ENCODE data around the gene GASK1A.
"Not testable (repeated sequence)": the region's sequence is repeated elsewhere in the genome, so short reads cannot be mapped to it uniquely, and the experiment has no call there.

Gene GASK1A

DNA sequence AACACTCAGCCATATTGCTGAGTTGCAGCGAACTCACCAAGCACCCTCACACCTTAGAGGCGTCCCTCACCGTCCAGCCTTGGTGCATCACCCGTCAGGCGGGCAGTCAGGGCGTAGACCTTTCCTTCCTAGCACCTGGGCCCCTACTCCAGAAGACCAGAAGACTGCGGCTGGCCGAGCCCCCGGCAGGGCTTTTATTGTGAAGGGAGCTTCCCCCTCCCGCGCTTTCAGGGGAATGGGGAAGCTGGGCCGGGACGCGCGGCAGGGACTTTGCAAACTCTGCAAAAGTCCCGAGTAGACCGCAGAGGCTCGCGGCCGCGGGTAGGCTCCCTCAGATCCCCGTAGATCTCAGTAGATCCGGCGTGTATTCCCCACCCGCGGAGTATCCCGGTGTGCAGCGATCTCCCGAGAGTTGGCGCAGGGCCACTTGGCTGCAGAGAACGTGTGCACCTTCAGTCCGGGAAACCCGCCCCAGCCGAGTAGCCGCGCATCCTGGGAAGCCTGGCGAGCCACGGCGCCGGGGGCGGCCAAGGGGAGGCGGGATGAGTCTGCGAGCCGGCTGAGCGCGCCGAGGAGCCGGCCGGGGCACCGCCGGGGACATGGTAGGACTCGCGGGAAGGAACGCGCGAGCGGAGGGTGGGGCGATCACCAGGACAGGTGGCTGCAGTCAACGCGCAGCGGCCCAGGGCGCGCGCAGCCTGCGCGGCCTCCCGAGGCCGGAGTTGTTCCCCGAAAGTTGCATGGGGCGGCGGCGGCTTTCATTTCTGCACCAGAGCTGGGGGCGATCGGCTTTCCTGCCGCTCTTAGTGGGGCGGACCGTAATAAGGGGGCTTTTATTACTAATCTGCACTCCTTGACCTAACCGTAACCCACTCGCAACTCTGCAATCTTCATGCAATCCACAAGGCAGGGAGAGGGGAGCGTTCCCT lies at the start of gene GASK1A:
GASK1A (plus strand) TSS at position 268 of the 929 bp plus-strand sequence; CDS start at position 600, 332 bp downstream.
- peak; percentile 10 for DNase-seq

DNA sequence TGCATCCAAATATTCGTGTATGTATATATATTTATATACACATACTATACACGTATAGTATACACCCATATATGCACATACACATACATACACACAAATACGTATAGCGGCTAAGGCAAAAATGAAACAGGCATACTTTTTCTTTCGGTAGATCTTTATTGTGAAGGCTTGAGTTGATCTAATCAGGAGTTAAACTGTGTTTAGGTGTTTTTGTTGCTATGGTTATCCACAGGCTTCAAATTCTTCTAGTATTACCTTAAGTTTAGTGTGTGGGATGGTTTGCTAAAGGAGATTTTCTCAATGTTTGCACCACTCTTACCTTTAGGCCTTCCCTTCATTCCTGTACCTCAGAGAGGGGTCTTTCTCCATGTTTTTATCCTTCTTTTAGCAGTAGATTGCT lies 45.0 kb upstream of the GASK1A start:
- DNase-seq, result no peak

DNA sequence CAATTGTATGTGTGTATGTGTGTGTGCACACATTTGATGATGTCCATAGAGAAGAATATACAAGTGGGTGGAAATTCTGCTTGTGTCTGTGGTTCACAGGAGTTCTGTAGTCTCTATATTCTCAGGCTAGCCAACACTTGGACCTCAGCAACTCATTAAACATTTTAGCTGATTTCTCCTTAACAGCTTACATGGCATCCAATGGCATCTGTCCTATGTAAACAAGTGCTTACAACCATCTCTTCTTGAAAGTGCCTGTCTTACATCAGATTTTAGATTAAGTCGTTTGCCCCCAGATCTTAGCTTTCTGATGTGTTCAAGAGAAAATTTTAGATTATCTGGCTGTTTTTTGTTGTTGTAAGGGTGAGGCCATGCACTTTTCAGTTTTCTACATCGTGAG lies 44.2 kb upstream of the GASK1A start:
- no peak for DNase-seq

DNA sequence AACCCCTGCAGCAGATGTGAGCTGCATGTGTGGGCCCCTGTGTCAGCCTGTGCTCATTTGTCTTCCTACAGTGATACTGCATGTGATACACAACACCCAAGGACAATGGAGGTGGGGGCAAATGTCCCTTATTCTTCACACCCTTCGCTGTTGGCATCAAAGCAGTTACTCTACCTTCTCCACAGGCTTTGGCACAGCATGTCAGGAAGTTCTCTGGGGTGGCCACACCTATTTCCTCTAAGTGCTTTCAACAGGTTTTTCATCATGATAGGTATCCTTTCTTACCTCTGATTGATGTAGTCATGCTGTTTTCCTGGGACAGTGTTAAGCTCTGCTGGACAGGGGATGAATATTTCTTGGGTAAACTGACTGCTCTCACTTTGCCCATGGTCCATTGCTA lies 43.6 kb upstream of the GASK1A start:
- no peak for DNase-seq

DNA sequence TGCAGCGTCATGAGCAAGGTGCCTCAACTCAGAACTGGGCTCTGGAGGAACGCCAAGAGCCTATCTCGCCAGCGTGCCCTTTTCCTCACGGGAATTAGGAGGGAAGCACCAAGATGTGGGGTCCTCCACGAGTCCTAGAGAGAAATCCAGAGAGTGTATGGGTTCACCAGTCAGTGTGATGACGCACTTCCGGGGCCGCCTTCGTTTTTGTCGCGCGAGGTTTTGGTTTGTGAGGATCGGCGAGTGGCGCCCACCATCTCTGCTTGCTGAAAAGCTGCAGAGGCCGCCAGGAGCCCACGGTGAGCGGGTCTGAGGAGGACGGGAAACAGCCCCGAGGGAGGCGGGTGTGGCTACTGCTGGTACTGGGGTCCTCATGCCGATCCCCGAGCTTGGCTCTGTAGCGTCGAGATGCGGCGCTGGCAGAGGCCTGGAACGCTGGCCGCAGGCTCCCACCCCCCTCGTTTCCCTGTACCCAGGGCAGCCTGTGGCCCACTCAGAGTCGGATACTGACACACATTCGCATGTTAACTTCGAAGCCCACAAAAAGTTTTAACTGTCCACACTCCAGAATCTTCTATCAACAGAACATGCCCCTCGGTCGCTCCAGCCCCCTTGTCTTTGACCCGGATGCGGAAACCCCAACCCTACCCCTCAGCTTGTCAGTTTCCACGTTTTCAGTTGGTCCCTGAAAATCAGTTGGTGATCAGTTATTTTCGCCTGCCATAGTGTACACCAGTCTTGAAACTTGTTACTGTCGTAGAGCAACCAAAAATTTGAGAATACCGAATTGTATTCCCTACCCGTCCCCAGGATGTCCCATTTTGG lies 42.7 kb upstream of the GASK1A start:
- DNase-seq, result no peak

DNA sequence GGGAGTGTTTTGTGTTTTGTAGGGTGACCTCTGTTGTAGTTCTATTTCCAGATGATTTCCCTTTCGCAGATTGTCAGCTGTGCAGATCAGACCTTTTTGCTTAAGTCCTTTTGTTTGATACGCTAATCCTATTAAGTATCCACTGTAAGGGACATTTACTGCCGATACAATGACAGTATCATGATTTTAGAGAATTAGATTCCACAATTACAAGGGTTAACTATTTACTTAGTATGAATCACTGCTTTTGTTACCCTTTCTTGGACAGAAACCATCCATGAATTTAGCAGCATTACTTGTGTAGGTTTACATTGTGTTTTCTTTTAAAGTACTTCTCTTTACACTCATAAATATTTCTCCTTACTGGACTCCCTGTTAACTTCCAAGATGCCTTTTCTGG lies 41.8 kb upstream of the GASK1A start:
- DNase-seq, result no peak

DNA sequence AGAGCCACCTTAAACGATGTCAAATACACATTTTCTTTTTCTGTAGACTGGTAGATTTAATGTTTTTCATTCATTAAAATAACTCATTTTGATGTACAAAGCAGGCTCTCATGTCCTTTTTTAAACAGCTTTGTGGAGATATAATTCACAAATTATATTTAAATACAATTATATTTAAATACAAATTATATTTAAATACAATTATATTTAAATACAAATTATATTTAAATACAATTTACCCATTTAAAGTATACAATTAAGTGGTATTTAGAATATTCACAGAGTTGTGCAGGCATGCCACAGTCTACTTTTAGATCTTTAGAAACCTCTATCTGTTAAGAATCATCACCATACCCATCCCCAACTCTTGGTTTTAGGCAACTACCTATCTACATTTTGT lies 36.4 kb upstream of the GASK1A start:
- no peak for DNase-seq

DNA sequence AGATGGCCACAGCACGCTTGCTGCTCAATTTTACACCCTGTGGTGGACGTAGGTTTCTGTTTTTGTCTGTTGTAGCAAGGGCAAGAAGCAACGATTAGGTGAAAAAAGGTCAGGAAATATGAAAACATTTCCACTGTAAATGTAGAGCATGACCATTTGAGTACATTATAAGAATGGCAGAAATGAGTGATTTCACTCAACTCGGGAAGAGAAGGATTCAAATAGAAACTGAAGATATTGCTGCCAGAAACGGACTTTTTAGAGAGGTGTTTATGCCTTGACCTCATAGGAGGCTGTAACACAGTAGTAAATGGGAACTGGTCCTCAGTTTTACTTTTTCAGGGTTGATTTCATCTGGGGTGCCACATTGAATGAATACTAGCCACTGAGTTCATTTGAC lies 33.1 kb upstream of the GASK1A start:
- no peak for DNase-seq

DNA sequence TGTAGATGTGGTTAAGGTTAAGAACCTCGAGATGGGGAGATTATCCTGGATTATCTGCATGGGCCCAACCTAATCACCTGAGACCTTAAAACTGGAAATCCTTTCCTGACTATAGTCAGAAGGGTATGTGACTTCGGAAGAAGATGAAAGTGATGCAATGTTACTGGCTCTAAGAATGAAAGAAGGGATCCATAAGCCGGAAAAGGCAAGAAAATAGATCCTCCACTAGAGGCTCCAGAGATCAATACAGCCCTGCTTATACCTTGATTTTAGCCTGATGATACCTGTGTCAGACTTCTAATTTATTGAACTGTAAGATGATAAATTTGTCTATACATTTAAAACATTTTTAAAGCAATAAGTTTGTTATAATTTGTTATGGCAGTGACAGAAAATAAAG lies 21.5 kb upstream of the GASK1A start:
- DNase-seq, result no peak

DNA sequence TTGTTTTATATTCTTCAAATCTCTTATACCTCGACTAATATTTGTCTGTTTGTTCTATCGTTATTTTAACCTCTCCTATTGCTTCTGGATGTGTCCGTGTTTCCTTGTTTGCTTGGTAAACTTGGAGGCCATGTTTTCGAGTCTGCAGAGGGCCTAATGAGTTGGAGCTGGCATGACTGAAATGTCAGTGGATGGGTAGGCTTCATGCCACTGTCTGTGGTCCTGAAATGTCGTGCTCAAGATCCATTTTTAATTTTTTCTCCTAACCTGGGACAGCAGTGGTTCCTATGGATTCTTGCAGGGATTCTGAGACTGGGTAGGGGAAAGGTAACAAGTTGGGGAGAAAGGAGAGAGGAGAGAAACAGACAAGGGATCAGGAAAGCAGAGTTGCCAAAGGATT lies 18.8 kb upstream of the GASK1A start:
- DNase-seq, result peak; percentile 5

DNA sequence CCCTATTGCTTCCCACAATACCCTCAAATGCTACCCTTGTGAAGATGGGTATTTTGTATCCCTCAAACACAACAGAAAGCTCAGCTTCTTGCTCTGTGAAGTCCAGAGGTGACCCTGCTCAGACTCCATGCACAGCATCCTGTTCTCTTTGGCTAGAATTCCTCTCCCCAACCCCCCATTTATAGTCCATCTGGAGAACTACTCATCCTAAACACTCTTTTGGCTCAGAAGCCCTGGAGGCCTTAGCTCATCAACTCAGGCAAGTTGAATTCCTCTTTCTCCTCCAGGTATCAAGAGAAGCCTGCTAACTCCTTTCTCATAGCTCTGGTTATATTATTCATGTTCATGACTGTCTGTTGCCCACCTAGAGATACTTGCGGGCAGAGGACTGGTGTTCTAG lies 18.3 kb upstream of the GASK1A start:
- no peak for DNase-seq

DNA sequence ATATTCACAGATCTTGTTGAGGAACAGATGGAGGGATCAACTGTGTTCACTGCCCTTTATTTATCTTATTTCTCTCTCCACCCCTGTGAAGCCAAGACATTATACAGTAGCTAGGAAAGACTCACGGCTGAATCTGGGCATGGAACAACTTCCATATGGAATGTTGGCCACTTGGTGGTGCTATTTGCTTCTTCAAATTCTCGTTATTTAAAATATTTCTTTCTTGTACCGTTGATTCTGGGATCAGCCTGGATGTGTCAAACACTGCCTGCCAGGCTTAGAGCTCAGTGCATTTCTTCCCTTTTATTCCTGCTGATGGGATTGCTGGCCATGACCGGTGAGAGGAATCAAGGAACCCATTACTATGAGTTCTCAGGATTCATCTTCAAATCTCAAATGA lies 17.5 kb upstream of the GASK1A start:
- DNase-seq, result peak; percentile 42

DNA sequence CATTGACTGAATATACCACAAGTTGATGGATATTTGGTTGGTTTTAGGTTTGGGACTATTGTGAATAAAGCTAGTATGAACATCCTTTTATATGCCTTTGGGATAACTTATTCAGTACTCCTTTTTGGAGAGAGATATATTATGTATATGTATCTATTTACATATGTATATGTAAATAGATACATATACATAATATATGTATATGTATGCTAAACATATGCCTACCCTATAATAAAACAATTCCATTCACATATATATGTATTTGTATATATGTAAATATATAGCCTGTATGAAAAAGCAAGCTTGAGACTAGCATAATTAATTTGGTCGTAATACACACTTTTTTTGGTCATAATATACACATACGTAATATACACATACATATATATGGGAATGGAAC lies 15.8 kb upstream of the GASK1A start:
- no peak for DNase-seq

DNA sequence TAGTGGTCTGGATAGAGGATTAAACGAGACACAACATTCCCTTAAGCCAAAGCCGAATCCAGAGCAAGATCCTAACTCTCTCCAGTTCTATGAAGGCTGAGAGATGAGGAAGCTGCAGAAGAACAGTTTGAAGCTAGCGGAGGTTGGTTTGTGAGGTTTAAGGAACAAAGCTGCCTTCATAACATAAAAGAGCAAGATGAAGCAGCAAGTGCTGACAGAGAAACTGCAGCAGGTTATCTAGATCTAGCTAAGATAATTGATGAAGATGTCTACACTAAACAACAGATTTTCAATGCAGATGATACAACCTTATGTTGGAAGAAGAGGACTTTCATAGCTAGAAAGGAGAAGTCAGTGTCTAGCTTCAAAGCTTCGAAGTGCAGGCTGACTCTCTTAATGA lies 14.8 kb upstream of the GASK1A start:
- DNase-seq, result no peak

DNA sequence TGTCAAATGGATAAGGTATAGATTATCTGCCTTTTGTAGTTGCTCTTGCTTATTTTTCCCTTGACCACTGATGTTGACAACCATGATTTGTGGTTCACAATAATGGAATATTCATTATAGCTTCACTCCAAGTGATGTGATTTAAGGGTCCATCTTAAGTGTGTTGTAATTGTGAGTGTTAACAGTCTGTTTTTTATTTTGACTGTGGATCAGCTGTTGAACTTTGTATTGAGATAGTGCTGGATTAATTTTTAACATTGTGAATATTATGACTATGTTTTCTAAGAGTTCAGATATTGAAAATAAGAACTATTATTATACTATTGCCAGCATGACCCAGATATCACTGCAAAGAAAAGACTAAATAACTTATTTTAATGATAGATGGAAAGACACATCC lies 8.6 kb upstream of the GASK1A start:
- no peak for DNase-seq

DNA sequence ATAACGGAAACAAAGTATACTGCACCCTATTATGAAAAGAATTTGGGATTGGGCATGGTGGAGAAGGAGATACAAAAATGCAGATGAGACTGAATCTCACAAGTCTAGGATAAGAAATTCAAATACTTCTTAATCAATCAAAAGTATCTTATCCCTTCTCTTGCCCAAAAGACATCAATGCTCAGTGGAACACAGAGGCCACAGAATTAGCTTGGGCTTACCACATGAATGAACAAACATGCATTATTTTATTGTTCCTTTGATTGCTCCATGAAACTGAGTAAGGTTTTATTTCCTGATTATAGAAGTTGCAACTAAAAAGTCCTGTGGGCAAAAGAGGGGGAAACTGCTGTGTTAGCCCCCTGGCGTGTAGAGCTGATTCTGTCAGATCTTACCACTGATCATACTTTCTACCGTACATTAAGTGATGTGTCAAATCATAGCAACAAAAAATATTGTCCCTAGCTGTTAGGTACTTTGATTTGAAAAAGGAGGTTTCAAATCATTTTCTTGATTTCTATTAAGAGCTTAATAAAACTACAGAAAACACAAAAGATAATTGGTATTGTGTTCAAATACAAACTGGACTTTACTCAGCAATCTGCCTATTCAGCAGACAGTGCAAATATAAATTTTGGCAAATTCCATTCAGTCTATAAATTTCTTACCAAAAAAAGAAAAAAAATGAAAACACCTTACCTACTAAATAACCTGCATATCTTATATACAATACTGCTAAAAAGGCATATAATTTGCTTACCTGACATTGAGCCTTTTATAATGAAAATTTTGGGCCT lies 7.9 kb upstream of the GASK1A start:
- DNase-seq, result no peak

DNA sequence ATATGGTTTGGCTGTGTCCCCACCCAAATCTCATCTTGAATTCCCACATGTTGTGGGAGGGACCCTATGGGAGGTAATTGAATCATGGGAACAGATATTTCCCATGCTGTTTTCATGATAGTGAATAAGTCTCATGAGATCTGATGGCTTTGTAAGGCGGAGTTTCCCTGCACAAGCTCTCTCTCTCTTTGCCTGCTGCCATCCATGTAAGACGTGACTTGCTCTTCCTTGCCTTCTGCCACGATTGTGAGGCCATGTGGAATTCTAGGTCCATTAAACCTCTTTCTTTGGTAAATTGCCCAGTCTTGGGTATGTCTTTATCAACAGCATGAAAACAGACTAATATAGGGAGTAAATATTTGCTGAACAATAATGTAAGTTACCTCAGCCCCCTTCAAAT lies 4.2 kb upstream of the GASK1A start:
- DNase-seq, result not testable (repeated sequence)

DNA sequence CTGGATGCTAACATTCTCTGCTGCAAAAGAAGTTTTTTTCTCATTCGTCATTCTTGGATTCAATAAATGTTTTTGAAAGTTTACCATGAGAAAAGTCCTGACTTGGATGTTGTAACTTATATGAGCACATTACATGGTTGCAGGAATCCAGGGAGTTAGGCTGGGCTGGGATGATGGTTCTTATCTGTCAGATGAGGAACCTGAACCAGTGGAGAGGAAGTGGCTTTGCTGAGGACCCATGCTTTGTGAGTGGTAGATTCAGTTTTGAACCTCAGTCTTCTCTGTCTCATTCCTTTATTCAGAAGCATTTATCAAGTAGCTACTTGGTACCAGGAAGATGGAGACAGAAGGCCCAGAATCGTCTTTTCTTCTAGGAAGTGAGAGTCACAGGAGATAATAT lies 3.7 kb upstream of the GASK1A start:
- no peak for DNase-seq

DNA sequence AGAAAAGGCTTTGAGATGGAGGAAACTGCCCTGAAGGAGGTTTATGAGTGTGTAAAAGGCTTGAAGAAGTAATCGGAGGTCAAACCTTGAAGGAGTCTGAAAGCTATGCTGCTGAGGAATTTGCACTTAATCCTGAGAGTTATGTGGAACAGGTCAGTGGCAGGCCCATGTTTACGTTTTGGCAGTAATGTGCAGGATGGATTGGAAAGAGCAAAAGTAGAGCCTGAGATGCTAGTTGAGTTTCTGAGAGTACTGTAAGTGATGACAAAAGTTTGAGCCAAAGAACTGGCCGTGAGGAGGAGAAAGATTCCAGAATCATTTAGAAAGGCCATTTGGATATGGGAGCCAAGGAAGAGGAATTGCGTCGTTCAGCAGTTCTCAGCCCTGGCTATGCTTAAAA lies 3.2 kb upstream of the GASK1A start:
- DNase-seq, result no peak

DNA sequence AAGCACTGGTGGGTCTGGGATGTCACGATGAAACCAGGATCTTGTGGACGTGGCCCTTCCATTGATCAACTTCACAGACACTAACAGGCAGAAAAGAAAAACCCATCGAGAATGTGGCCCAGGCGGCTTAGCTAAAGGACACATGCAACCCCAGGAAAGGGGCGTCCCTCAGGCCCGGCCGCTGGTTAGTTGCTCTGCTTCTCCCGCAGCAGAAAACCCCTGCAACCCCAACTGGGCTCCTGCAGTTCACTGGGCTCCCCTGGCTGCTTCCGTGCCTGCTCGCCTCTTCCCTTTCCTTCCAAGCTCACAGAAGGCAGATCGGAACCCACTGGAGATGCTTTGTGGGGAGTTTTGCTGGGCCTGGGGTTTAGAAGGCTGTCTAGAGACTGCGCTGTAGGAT lies 1.1 kb downstream of the GASK1A start:
- DNase-seq, result no peak

DNA sequence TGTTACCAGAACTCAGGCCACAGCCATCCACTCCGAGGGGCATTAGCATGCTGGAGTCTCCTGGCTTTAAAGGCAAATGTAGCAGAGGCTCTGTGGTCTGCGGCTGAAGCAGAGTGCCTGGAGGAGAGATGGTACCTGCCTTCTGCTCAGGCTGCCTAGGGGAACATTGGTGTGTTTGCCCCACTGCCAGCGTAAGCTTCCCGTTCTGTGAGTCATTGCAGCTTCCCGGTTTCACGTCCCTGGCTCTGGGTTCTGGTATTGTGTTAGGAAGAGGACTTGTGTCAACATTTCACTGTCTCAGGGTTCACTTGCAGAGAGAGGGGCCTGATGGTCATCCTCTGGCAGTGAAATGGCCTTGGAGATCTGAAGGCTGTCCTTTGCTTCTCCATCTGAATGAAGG lies 1.8 kb downstream of the GASK1A start:
- DNase-seq, result no peak

DNA sequence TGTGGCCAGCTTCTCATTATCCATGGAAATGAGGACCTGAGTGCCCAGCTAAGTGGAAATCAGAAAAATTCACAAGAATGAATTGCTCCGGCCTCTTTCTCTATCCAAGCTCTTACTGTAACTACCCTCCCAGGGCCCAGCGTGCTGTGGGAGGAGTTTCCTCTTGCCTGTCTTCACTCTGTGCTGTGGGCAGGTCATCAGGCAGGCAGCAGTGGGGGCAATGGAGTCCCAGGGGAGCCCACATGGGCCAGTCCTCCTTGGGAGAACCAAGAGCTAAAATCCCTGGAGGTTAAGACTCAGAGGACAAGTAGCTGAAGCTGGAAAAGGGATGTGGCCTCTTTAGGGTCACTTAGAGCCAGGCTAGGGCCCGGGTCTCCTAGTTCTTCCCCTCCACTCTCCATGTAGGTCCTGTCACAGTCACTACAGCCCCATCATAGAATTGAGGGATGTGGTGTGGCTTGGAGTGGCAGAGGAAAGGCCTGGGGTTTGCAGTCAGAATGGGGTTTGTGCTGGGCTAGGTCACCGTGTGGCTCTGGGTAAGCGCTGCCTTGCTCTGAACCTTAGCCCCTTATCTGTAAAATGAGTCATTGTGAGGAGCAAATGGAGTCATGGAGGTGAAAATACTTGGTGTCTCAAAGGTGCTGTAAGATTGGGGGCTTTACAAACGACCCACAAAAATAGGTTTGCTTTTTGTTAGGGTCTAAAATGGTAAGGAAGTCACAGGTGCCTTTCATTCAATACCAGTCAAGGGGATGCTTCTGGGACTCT lies 3.7 kb downstream of the GASK1A start:
- DNase-seq, result no peak

DNA sequence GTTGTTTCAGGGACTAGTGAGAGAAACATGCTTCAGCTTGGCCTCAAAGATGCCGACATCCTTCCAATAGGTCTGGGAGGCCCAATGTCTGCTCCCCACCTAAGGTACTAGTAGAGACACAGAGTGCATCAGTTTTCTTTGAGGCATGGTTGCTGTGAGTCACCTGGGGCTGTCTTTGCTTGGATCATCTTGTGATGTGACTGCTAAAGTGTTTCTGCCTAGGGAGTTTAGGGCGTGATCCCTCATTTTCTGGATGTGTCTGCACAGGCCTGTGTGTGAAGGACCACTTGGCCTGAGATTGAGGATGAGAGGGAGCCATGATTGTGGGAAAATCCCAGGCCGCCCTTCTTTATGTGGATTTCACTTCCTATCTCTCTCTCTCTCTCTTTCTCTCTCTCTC lies 4.8 kb downstream of the GASK1A start:
- no peak for DNase-seq

Data from NCI-H2029 (cell line).